B cell (primary cell): Measurements from ENCODE around the gene ALDOB. TPM values are rescaled to one million over a fixed set of nuclear protein-coding genes. Genes with fewer than 3 reads are reported as not detected.

Experiments
- ATAC-seq: fragments of 200-7000 bp; cut with Tn5 transposase; one replicate; pipeline ENCODE4 v1.10.0; 2021; ENCODE audit warnings: low read depth, mild to moderate bottlenecking, moderate number of reproducible peaks, moderate library complexity
- CTCF ChIA-PET: fragments of 350-600 bp; sonication (Branson Sonifier 250); formaldehyde crosslinking; loops from one replicate; lab custom pipeline; 2021; ENCODE audit warnings: antibody characterized with exemption, inconsistent platforms; lab: Charles Lee
- POLR2A ChIA-PET: fragments of 350-600 bp; sonication (Branson Sonifier 250); formaldehyde crosslinking; loops from one replicate; lab custom pipeline; 2021; ENCODE audit warnings: antibody characterized with exemption; lab: Charles Lee
- DNase-seq: peaks from one replicate; pipeline ENCODE4 v3.0.0; 2013
- H2AFZ ChIP-seq: 2 replicates; pipeline ENCODE4 v1.6.1; 2012; ENCODE audit warnings: mild to moderate bottlenecking, low read depth, low read length; ENCODE audit not compliant: insufficient read depth, poor library complexity, severe bottlenecking
- H3K27ac ChIP-seq, 2 donors: 1 replicate in 1 of 2; 2 replicates in 1 of 2; pipeline ENCODE4 v1.5.1; 2012 to 2013; ENCODE audit warnings: low read length in 2 of 2, mild to moderate bottlenecking in 2 of 2, moderate library complexity in 1 of 2
- H3K27me3 ChIP-seq, 4 experiments: fragments of 200-600 bp in 1 of 4; sonication (generic) in 1 of 4; replicated peaks in 1 of 4; 1 replicate in 2 of 4; 2 replicates in 2 of 4; pipeline versions ENCODE4 v1.6.1 to v1.7.0; 2013 to 2016; ENCODE audit warnings: low read length in 3 of 4, mild to moderate bottlenecking in 2 of 4, mixed read lengths in 1 of 4, moderate library complexity in 1 of 4; ENCODE audit not compliant: insufficient read depth in 4 of 4, control insufficient read depth in 3 of 4; ENCODE audit errors: control extremely low read depth in 1 of 4
- H3K36me3 ChIP-seq, 2 experiments: replicated peaks in 1 of 2; 1 replicate in 1 of 2; 2 replicates in 1 of 2; pipeline versions ENCODE4 v1.6.1 to v1.7.1; 2013; ENCODE audit warnings: low read length in 1 of 2; ENCODE audit not compliant: insufficient read depth in 2 of 2, control insufficient read depth in 1 of 2; ENCODE audit errors: control extremely low read depth in 1 of 2, extremely low read depth in 1 of 2
- H3K4me1 ChIP-seq, 2 donors: fragments of 200-600 bp in 1 of 2; sonication (generic) in 1 of 2; 1 replicate in 1 of 2; 2 replicates in 1 of 2; pipeline versions ENCODE4 v1.5.1 to v1.6.1; 2013 to 2017; ENCODE audit warnings: low read length in 2 of 2; ENCODE audit not compliant: control insufficient read depth in 2 of 2, insufficient read depth in 2 of 2
- H3K4me2 ChIP-seq: replicated peaks from 2 replicates; pipeline ENCODE3; 2012; ENCODE audit warnings: mild to moderate bottlenecking, low read depth, low read length; ENCODE audit not compliant: poor library complexity, severe bottlenecking
- H3K4me3 ChIP-seq, 5 experiments: fragments of 200-600 bp in 1 of 5; sonication (generic) in 1 of 5; 1 replicate in 3 of 5; 2 replicates in 2 of 5; pipeline versions ENCODE4 v1.5.1 to v1.7.0; 2011 to 2016; ENCODE audit warnings: low read length in 4 of 5, mild to moderate bottlenecking in 4 of 5, low read depth in 2 of 5, control low read depth in 1 of 5, moderate library complexity in 1 of 5; ENCODE audit not compliant: insufficient read depth in 1 of 5; ENCODE audit errors: control extremely low read depth in 1 of 5, extremely low read depth in 1 of 5
- H3K79me2 ChIP-seq: fragments of 200-600 bp; sonication (generic); one replicate; pipeline ENCODE4 v1.6.0; 2016; ENCODE audit warnings: low read length; ENCODE audit not compliant: control insufficient read depth, insufficient read depth
- H3K9ac ChIP-seq: fragments of 200-600 bp; sonication (generic); 2 replicates; pipeline ENCODE4 v1.6.1; 2017; ENCODE audit warnings: mild to moderate bottlenecking, low read length, moderate library complexity
- H3K9me3 ChIP-seq, 3 donors: one replicate each; pipeline versions ENCODE4 v1.6.1 to v1.7.1; 2013; ENCODE audit warnings: low read length in 2 of 3; ENCODE audit not compliant: control insufficient read depth in 2 of 3, insufficient read depth in 1 of 3; ENCODE audit errors: control extremely low read depth in 1 of 3
- H4K20me1 ChIP-seq: 2 replicates; pipeline ENCODE4 v1.6.0; 2012; ENCODE audit warnings: mild to moderate bottlenecking, low read length; ENCODE audit not compliant: insufficient read depth, control insufficient read depth, poor library complexity, severe bottlenecking
- H3K27ac Mint-ChIP-seq: one replicate; pipeline ENCODE4 v1.8.0; 2021; ENCODE audit warnings: mixed read lengths
- H3K27me3 Mint-ChIP-seq: one replicate; pipeline ENCODE4 v1.8.0; 2021; ENCODE audit warnings: mixed read lengths
- H3K4me1 Mint-ChIP-seq: one replicate; pipeline ENCODE4 v1.8.0; 2021; ENCODE audit warnings: mixed read lengths
- H3K4me3 Mint-ChIP-seq: one replicate; pipeline ENCODE4 v1.8.0; 2021; ENCODE audit warnings: mixed read lengths
- H3K9me3 Mint-ChIP-seq: one replicate; pipeline ENCODE4 v1.8.0; 2022; ENCODE audit warnings: mixed read lengths; ENCODE audit not compliant: insufficient read depth
- EZH2 ChIP-seq: IDR thresholded peaks from 2 replicates; pipeline ENCODE4 v1.6.1; 2012; ENCODE audit warnings: borderline replicate concordance, low read depth, mild to moderate bottlenecking, moderate library complexity, low read length; ENCODE audit not compliant: insufficient read depth, poor library complexity, severe bottlenecking
- WGBS: methylation state at CpG from one replicate; pipeline ENCODE4 v1.1.5; 2013; ENCODE audit warnings: missing lambda C conversion rate; ENCODE audit not compliant: insufficient coverage; 5-methylcytosine and 5-hydroxymethylcytosine counted together
- intact Hi-C: fragments of 100-400 bp; cut with micrococcal nuclease; formaldehyde crosslinking; loops from one replicate; pipeline ENCODE4 v1.10.0; 2022
- polyA plus RNA-seq: library from polyadenylated mRNA; depleted of rRNA; stranded (reverse); fragments of >200 nt; gene quantifications from 2 replicates; pipeline ENCODE4 v1.2.3, GENCODE V29; 2012
- total RNA-seq, 2 donors: library from RNA; stranded (reverse); fragments of 120-200 nt in 1 of 2; gene quantifications; 1 replicate in 1 of 2; 2 replicates in 1 of 2; pipeline versions ENCODE4 v1.2.3 to v1.2.4, GENCODE V29; 2013 to 2022
- TF ChIP-seq, protein P1 (sequence below): fragments of 200-600 bp; IDR thresholded peaks from one replicate; pipeline ENCODE4 v1.8.0; 2022; ENCODE audit warnings: antibody characterized with exemption, mild to moderate bottlenecking

Gene ALDOB
- total and polyA plus RNA-seq, 2 donors (not counting 1 experiment from before 2014, with no cell fraction given): not detected

DNA sequence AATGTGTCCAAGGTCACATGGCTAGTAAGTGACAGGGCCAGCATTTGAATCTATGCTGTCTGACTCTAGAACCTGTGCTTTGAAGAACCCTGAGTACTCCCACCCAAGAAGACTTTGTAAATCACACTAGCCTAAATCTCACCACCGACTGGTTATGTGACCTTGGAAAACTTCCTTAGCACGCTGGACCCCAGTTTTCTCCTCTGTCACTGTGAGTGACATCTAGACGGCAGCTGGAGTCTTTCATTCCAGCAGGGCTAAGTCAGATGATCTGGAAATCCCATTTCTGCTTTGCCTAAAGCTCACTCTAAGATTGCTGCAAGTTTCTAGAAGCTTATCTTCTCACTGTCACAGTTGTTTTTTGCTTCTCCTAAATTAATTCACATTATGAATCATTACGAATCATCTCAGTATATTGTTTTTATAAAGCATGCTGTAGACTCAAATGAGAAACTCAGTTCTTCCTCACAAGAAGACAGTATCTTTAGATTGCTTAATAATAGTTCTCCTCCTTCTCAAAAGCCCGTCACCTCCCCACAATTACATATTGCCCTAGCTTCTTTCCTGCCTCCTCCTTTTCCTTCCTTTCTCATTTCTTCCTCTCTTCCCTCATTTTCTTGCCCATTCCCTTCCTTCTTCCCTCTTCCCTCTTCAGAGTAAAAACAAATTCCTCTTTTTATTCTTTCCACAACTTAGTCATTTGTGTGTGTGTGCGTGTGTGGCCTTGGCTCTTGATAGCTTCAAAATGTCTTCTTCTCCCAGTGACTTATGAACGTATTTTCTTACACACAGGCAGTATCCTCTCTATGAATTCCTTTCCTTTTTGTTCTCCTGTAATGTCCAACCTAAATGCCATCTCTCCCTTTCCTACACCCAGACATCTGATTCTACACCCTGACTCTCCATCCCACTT is 16.8 kb downstream of the ALDOB start:
- Histone ChIP-seq H3K4me2 (no peak overlapping the region), H3K4me1 (no peaks in the 10 kb centered on the region), H3K27ac (no peak overlapping the region), H3K9ac (no peak overlapping the region), H3K4me3 (no peak overlapping the region), H3K27me3 (no peaks in the 10 kb centered on the region), H3K79me2 (no peaks in the 10 kb centered on the region), H4K20me1 (no peaks in the 10 kb centered on the region), H3K36me3 (no peaks in the 10 kb centered on the region), H2AFZ (no peak overlapping the region), H3K9me3 (peaks cover 0 to 29% (median 0%) of the 10 kb centered on the region in 3 donors)
- ATAC-seq (no peak), DNase-seq (no peak)
- Mint-ChIP-seq H3K4me3 (no peak overlapping the region), H3K27me3 (peaks cover 4% of the 10 kb centered on the region), H3K9me3 (peaks cover 16% of the 10 kb centered on the region), H3K27ac (no peak overlapping the region), H3K4me1 (no peaks in the 10 kb centered on the region)
- WGBS: 85% methylated on average over 6 of the region's 7 CpGs
- intact Hi-C loops: no loop called here
- TF ChIP-seq, protein P1, sequence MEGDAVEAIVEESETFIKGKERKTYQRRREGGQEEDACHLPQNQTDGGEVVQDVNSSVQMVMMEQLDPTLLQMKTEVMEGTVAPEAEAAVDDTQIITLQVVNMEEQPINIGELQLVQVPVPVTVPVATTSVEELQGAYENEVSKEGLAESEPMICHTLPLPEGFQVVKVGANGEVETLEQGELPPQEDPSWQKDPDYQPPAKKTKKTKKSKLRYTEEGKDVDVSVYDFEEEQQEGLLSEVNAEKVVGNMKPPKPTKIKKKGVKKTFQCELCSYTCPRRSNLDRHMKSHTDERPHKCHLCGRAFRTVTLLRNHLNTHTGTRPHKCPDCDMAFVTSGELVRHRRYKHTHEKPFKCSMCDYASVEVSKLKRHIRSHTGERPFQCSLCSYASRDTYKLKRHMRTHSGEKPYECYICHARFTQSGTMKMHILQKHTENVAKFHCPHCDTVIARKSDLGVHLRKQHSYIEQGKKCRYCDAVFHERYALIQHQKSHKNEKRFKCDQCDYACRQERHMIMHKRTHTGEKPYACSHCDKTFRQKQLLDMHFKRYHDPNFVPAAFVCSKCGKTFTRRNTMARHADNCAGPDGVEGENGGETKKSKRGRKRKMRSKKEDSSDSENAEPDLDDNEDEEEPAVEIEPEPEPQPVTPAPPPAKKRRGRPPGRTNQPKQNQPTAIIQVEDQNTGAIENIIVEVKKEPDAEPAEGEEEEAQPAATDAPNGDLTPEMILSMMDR: no peak
- no peak for TF ChIP-seq EZH2
- ChIA-PET CTCF (no interaction called here), POLR2A (no interaction called here)

DNA sequence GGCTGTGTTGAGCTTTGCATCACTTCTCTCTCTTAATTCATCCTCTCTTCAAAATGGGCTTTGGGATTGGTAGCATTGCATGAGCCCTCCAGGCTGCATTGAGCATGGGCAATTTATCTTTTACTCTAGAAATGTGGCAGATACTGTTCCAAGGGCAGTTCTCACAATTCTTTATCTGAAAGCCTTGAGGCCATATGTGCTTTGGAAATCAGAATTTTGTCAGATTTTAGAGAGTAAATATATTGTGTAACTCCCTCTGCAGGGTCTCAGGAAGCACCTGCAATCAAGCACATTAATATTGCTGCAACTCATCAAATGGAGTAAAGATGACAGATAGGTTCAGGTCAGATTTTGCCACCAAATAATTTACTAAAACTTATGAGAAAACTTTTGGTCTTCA is 17.6 kb downstream of the ALDOB start:
- ChIA-PET CTCF (no interaction called here), POLR2A (no interaction called here)
- no peaks in the 10 kb centered on the region for H3K36me3 ChIP-seq
- H3K27me3 Mint-ChIP-seq: no peaks in the 10 kb centered on the region
- no peak overlapping the region for H3K4me2 ChIP-seq
- no peaks in the 10 kb centered on the region for H3K27me3 ChIP-seq
- H3K9me3 Mint-ChIP-seq: peaks cover 22% of the 10 kb centered on the region
- H3K9ac ChIP-seq: no peak overlapping the region
- ATAC-seq (no peak), DNase-seq (no peak)
- H4K20me1 ChIP-seq: no peaks in the 10 kb centered on the region
- H3K4me1 Mint-ChIP-seq: no peaks in the 10 kb centered on the region
- no peak overlapping the region for H3K4me3 Mint-ChIP-seq
- intact Hi-C loops: no loop called here
- no peaks in the 10 kb centered on the region for H3K79me2 ChIP-seq
- peaks cover 0 to 36% (median 0%) of the 10 kb centered on the region in 3 donors for H3K9me3 ChIP-seq
- no peaks in the 10 kb centered on the region for H3K4me1 ChIP-seq
- no peak for TF ChIP-seq EZH2
- TF ChIP-seq, protein P1: no peak
- H3K27ac ChIP-seq: no peak overlapping the region
- H3K4me3 ChIP-seq: no peak overlapping the region
- H3K27ac Mint-ChIP-seq: no peak overlapping the region
- no peak overlapping the region for H2AFZ ChIP-seq
